Measurements from ENCODE around the gene TNRC6B. TPM values are rescaled to one million over a fixed set of nuclear protein-coding genes. Genes with fewer than 3 reads are reported as not detected.
"Not testable (repeated sequence)": the region's sequence is repeated elsewhere in the genome, so short reads cannot be mapped to it uniquely, and the experiment has no call there.

TNRC6B gene
- total and polyA plus RNA-seq, 2 experiments from 2014 or later = 46.9 to 87.8 TPM

- peaks cover 80% of the 10 kb centered on the region for H3K36me3 Mint-ChIP-seq (ENCODE audit: low read depth)
Measured at GRCh38 chr22:40310768-40311120, 133.0 kb downstream of the TNRC6B start.

GRCh38 chr22:40311646-40312045 lies 133.9 kb downstream of the TNRC6B start:
- H4K20me1 ChIP-seq (replicated peaks; ENCODE audit: insufficient read depth) = 0 out of 2 replicates have a peak, but pooled peaks cover 20% of the 10 kb centered on the region
- not testable (repeated sequence) for ATAC-seq; H3K27me3 ChIP-seq (ENCODE audit: insufficient read depth); H3K79me2 ChIP-seq (replicated peaks; ENCODE audit: insufficient read depth); H3K27ac ChIP-seq (ENCODE audit: low read depth); H3K4me1 ChIP-seq (ENCODE audit: insufficient read depth); DNase-seq (ENCODE audit: low spot score); H3K4me3 Mint-ChIP-seq; H3K9me3 Mint-ChIP-seq; H3K4me3 ChIP-seq; H3K4me2 ChIP-seq; H3K27me3 Mint-ChIP-seq (ENCODE audit: insufficient read depth, low read depth, poor library complexity); H3K9me2 ChIP-seq (ENCODE audit: insufficient read depth); H2AFZ ChIP-seq; H3K4me1 Mint-ChIP-seq; H3F3A ChIP-seq (replicated peaks; ENCODE audit: low read depth); H3K27ac Mint-ChIP-seq
- H3K36me3 ChIP-seq (ENCODE audit: insufficient read depth) = peaks cover 63% of the 10 kb centered on the region
- H3K36me3 Mint-ChIP-seq (ENCODE audit: low read depth) = peaks cover 87% of the 10 kb centered on the region

More at GRCh38 chr22:40310768-40311120, 133.0 kb downstream of the TNRC6B start:
- 0 out of 2 replicates have a peak, but pooled peaks cover 16% of the 10 kb centered on the region for H4K20me1 ChIP-seq (replicated peaks; ENCODE audit: insufficient read depth)
- H3K27me3 ChIP-seq (ENCODE audit: insufficient read depth) = no peaks in the 10 kb centered on the region
- no peaks in the 10 kb centered on the region for H3K4me1 ChIP-seq (ENCODE audit: insufficient read depth)
- H3K27me3 Mint-ChIP-seq (ENCODE audit: insufficient read depth, low read depth, poor library complexity) = peaks cover 2% of the 10 kb centered on the region
- peaks cover 54% of the 10 kb centered on the region for H3K36me3 ChIP-seq (ENCODE audit: insufficient read depth)
- H3K4me3 ChIP-seq = no peak overlapping the region
- no peak overlapping the region for H2AFZ ChIP-seq
- H3K79me2 ChIP-seq (replicated peaks; ENCODE audit: insufficient read depth) = no peaks in the 10 kb centered on the region
- TF ChIP-seq ZNF331 (CRISPR knock-in tag; IDR thresholded peaks at IDR 0.05; ENCODE audit: low read depth) (no peak), ZNF114 (CRISPR knock-in tag; IDR thresholded peaks at IDR 0.05) (no peak), NANOG (IDR thresholded peaks at IDR 0.05; ENCODE audit: borderline replicate concordance) (no peak), STAT1 (IDR thresholded peaks at IDR 0.05; ENCODE audit: unreplicated experiment) (no peak), EZH2phosphoT487 (IDR thresholded peaks at IDR 0.05; ENCODE audit: unreplicated experiment) (no peak), JUNB (IDR thresholded peaks at IDR 0.05; ENCODE audit: unreplicated experiment) (no peak), CTCF (conservative IDR thresholded peaks at IDR 0.05; ENCODE audit: low read depth in 2 of 2) (no peak), REST (IDR thresholded peaks at IDR 0.05; ENCODE audit: unreplicated experiment) (no peak), EZH2 (IDR thresholded peaks at IDR 0.05; ENCODE audit: low read depth, unreplicated experiment) (no peak)
- TF ChIP-seq, protein P1, sequence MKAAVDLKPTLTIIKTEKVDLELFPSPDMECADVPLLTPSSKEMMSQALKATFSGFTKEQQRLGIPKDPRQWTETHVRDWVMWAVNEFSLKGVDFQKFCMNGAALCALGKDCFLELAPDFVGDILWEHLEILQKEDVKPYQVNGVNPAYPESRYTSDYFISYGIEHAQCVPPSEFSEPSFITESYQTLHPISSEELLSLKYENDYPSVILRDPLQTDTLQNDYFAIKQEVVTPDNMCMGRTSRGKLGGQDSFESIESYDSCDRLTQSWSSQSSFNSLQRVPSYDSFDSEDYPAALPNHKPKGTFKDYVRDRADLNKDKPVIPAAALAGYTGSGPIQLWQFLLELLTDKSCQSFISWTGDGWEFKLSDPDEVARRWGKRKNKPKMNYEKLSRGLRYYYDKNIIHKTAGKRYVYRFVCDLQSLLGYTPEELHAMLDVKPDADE (IDR thresholded peaks at IDR 0.05) = no peak
- ATAC-seq (no peak), DNase-seq (ENCODE audit: low spot score) (no peak)
- 0 out of 2 replicates have a peak, but pooled peaks cover 1% of the 10 kb centered on the region for H3F3A ChIP-seq (replicated peaks; ENCODE audit: low read depth)
- H3K4me3 Mint-ChIP-seq = no peak overlapping the region
- H3K9me2 ChIP-seq (ENCODE audit: insufficient read depth) = no peaks in the 10 kb centered on the region
- H3K9me3 Mint-ChIP-seq = no peaks in the 10 kb centered on the region
- H3K4me1 Mint-ChIP-seq = no peaks in the 10 kb centered on the region
- H3K4me2 ChIP-seq = no peak overlapping the region
- no peak overlapping the region for H3K27ac ChIP-seq (ENCODE audit: low read depth)
- no peak overlapping the region for H3K27ac Mint-ChIP-seq

Measured in GM23338 (cell line).